ENCODE measurements around the gene KRT85.

DNA sequence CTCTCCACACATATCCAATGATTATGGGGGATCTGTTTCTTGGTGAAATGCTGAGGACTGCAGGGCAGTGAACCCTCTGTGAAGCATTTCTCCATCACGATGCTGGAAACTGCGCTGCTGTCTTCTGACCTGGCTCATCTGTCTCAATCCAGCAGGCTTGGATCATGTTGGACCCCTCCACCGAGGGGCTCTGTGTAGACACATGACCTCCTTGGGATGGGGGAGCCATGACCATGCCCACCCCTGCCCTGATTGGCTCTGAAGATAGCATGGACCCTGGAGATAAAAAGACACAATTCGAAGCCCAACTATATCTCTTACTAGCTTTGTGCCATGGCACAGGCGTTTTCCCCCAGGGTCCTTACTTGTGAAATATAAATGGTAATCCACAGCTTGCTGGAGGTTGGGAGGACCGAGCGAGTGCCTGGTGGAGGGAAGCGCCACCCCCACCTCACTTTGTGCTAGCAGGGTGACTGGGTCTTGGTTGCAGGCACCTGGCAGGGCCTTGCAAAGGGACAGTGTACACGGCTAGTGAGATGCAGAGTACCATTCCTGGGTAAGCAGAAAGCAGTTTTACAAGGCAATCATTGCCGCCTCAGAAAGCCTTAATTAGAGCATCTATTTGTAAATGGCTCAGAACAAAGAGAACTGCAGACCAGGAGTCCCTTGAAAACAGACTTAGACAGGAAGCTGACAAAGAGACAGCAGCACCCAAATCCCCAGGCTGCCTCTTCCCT lies 43.7 kb downstream of the KRT85 start:
- TF ChIP-seq, protein P1, sequence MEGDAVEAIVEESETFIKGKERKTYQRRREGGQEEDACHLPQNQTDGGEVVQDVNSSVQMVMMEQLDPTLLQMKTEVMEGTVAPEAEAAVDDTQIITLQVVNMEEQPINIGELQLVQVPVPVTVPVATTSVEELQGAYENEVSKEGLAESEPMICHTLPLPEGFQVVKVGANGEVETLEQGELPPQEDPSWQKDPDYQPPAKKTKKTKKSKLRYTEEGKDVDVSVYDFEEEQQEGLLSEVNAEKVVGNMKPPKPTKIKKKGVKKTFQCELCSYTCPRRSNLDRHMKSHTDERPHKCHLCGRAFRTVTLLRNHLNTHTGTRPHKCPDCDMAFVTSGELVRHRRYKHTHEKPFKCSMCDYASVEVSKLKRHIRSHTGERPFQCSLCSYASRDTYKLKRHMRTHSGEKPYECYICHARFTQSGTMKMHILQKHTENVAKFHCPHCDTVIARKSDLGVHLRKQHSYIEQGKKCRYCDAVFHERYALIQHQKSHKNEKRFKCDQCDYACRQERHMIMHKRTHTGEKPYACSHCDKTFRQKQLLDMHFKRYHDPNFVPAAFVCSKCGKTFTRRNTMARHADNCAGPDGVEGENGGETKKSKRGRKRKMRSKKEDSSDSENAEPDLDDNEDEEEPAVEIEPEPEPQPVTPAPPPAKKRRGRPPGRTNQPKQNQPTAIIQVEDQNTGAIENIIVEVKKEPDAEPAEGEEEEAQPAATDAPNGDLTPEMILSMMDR (IDR thresholded peaks at IDR 0.05): no peak
- TF ChIP-seq POLR2A (IDR thresholded peaks at IDR 0.05; ENCODE audit: low read depth): no peak

Data from esophagus muscularis mucosa (tissue), 3 donors.